A549 (cell line): ENCODE results near the gene PLN.

Experiments
- FOXS1 ChIP-seq: fragments of 250-450 bp; sonication (Bioruptor Pico); IDR thresholded peaks from 2 replicates; pipeline ENCODE4 v1.5.0; 2020; ENCODE audit warnings: mild to moderate bottlenecking, moderate library complexity
- USF2 ChIP-seq: fragments of 450-650 bp; IDR thresholded peaks from 2 replicates; pipeline ENCODE4 v1.6.1; 2014; ENCODE audit warnings: antibody characterized with exemption

GRCh38 chr6:118530942-118531341 is 17.2 kb upstream of the PLN start:
- no peak for TF ChIP-seq FOXS1 (CRISPR knock-in tag)
- no peak for TF ChIP-seq USF2
